BE2C (cell line): ENCODE results near the gene POLR2H.
"Not testable (repeated sequence)": the region's sequence is repeated elsewhere in the genome, so short reads cannot be mapped to it uniquely, and the experiment has no call there.

Experiments
- DNase-seq: peaks from one replicate; pipeline ENCODE4 v3.0.0-alpha.2; 2020
- H3K27me3 ChIP-seq: fragments of 250-450 bp; sonication (Bioruptor Pico); 2 replicates; pipeline ENCODE4 v1.5.1; 2020; ENCODE audit warnings: mild to moderate bottlenecking
- H3K36me3 ChIP-seq: fragments of 250-450 bp; sonication (Bioruptor Pico); 2 replicates; pipeline ENCODE4 v1.5.1; 2020; ENCODE audit warnings: mild to moderate bottlenecking
- H3K4me1 ChIP-seq: fragments of 250-450 bp; sonication (Bioruptor Pico); 2 replicates; pipeline ENCODE4 v1.5.1; 2020
- H3K4me3 ChIP-seq: 2 replicates; pipeline ENCODE4 v1.5.1; 2011; ENCODE audit warnings: low read depth, low read length
- H3K9me3 ChIP-seq: fragments of 250-450 bp; sonication (Bioruptor Pico); 2 replicates; pipeline ENCODE4 v1.5.1; 2020
- TF ChIP-seq, protein P1 (sequence below): IDR thresholded peaks from 2 replicates; pipeline ENCODE4 v1.5.1; 2012; ENCODE audit warnings: mild to moderate bottlenecking, low read depth, low read length

Gene POLR2H

DNA sequence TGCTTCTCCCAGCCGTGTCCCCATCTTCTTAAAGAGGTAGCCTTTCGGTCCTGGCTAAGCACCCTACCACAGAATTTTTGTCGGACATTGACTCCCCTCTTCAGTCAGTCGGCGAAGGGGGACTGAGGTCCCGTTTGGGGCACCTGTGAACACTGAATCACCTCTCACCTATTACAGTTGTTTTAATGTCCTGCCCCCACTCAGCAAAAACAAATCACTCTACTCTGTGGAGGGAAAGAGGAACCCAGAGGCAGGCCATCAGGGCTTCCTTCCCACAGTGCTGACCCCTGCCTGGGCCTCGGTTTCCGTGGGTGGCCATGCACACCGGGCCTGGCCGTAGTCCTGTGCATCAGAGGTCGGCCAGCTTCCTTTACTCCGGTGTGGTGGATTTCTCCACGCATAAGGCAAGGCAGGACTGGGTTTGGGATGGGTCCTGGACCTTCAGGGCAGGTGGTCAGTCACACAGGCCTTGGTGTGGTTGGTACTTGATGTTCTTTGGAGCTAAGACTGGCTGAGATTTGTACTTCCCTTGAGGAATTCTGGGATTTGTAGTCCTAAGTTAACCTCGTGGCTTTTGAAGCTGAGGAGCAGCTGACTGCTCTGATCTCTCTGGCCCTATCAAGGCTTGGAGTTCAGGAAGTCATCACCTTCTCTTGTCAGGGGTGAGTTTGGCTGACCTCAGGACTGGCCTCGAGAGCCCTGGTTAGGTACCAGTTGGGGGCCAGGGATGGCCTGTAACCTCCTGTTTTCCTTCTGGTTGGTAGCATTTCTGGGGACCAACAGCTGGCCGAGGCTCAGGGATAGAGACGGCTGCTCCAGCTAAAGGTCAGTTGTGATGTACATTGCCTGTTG is 24.7 kb upstream of the POLR2H start:
- Histone ChIP-seq H3K27me3 (no peaks in the 10 kb centered on the region), H3K4me1 (peaks cover 27% of the 10 kb centered on the region), H3K4me3 (peak overlapping the region; percentile 77), H3K36me3 (peaks cover 38% of the 10 kb centered on the region), H3K9me3 (no peaks in the 10 kb centered on the region)
- DNase-seq = no peak
- TF ChIP-seq, protein P1, sequence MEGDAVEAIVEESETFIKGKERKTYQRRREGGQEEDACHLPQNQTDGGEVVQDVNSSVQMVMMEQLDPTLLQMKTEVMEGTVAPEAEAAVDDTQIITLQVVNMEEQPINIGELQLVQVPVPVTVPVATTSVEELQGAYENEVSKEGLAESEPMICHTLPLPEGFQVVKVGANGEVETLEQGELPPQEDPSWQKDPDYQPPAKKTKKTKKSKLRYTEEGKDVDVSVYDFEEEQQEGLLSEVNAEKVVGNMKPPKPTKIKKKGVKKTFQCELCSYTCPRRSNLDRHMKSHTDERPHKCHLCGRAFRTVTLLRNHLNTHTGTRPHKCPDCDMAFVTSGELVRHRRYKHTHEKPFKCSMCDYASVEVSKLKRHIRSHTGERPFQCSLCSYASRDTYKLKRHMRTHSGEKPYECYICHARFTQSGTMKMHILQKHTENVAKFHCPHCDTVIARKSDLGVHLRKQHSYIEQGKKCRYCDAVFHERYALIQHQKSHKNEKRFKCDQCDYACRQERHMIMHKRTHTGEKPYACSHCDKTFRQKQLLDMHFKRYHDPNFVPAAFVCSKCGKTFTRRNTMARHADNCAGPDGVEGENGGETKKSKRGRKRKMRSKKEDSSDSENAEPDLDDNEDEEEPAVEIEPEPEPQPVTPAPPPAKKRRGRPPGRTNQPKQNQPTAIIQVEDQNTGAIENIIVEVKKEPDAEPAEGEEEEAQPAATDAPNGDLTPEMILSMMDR = no peak

DNA sequence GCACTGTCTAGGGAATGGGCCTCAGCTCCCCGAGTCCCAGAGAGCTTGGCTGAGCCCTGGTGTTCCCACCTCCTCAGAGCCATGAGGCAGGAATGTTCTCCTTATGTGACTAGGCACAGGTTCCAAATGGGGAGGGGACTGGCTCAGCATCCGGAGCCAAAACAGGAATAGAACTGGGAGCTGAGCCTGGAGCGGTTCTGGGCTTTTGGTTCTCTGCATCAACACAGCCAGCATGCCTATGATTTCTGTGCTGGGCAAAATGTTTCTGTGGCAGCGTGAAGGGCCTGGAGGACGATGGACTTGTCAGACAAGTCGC is 24.2 kb upstream of the POLR2H start, which contains the start of gene FAM131A:
TSS of gene FAM131A (plus strand) at position 202 of the 316 bp plus-strand sequence. CDS start at position 233, 31 bp downstream.
- no peak for DNase-seq
- Histone ChIP-seq H3K36me3 (peaks cover 33% of the 10 kb centered on the region), H3K27me3 (no peaks in the 10 kb centered on the region), H3K9me3 (no peaks in the 10 kb centered on the region), H3K4me1 (peaks cover 27% of the 10 kb centered on the region), H3K4me3 (peak within 1 kb of the TSS; percentile 77)
- TF ChIP-seq, protein P1 = no peak

DNA sequence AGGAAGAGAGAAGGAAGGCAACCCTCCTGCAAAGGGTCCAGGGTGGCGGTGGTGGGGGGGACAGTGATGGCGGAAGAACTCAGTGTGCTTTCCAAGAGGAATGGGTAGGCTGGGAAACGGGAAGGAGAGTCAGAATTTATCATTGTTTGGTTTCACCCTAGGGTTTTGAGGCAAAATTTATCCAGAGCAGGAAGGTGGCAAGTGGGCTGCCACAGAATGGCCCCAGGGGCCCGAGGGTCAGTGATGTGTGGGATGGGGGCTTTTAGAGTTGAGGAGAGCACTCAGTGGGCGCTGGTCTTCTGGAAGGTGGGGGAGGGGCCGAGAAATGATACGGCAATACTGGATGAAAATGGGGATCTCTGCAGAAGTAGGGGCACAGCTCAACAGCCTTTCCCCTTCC is 23.5 kb upstream of the POLR2H start:
- Histone ChIP-seq H3K4me3 (peak overlapping the region; percentile 66), H3K4me1 (peaks cover 27% of the 10 kb centered on the region), H3K9me3 (no peaks in the 10 kb centered on the region), H3K36me3 (peaks cover 30% of the 10 kb centered on the region), H3K27me3 (no peaks in the 10 kb centered on the region)
- TF ChIP-seq, protein P1 = no peak
- DNase-seq = no peak

DNA sequence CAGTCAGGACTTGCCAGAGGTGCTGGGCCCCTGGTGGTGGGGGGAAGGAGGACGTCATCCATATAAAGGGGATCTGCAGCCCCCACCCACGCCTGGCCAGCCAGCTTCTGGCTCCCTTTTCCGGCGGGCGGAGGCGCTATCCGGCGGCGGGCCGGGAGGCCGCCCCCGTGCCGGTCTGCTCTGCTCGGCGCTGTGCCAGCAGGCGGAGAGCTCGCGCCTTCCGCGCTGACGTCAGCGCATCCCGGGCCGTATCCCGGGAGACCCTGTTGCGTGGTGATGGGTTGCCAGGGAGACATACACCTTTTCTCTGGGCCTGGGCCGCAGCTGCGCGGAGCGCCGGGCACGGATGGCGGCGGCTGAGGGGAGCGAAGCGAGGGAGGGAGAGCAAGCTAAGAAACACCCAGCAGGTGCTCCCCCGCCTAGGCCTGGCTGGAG is 23.0 kb upstream of the POLR2H start:
- TF ChIP-seq, protein P1 = peak; percentile 23; the same call in 1 of the 2 replicates
- H3K9me3 ChIP-seq = no peaks in the 10 kb centered on the region
- peaks cover 29% of the 10 kb centered on the region for H3K36me3 ChIP-seq
- peaks cover 27% of the 10 kb centered on the region for H3K4me1 ChIP-seq
- no peaks in the 10 kb centered on the region for H3K27me3 ChIP-seq
- DNase-seq = peak; percentile 96
- peak overlapping the region; percentile 66 for H3K4me3 ChIP-seq

DNA sequence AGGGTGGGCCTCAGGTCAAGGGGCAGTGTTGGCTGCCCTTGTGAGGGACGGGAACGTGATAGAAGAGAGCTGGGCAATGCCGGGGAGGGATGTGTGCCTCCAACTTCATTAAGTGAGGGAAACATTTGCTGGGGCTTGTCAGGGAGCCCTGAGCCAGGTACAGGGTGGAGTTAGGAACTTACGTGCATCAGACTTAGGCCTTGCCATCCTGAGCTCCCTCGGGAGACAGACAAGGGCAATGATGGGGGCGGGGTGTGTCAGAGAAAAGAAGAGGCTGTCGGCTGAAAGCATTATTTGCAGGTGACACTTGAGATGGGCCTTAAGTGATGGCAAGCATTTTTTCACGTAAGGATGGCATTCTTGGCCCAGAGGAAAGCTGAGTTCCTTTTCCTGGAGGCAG is 22.5 kb upstream of the POLR2H start:
- H3K4me3 ChIP-seq = peak overlapping the region; percentile 66

DNA sequence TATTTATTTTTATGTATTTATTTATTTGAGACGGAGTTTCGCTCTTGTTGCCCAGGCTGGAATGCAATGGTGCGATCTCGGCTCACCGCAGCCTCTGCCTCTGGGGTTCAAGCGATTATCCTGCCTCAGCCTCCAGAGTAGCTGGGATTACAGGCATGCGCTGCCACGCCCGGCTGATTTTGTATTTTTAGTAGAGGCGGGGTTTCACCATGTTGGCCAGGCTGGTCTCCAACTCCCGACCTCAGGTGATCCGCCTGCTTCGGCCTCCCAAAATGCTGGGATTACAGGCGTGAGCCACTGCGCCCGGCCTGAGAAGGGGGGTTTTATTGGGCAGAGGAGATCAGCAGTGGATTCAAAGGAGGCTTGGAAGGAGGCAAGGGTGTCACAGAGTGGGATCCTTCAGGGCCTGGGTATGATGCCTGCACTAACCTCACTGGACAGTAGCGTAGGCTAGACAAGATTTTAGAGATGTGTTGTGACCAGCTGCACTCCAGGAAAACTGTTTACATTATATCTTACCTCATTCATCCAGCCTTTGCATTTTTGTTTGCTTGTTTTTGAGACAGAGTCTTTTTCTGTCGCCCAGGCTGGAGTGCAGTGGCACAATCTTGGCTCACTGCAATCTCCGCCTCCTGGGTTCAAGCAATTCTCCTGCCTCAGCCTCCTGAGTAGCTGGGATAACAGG is 21.9 kb upstream of the POLR2H start:
- Histone ChIP-seq H3K36me3 (peaks cover 23% of the 10 kb centered on the region), H3K4me3 (peak overlapping the region; percentile 66), H3K4me1 (peaks cover 27% of the 10 kb centered on the region)
- H3K27me3 ChIP-seq, H3K9me3 ChIP-seq, DNase-seq: not testable (repeated sequence)

More for the DNA sequence above, 22.5 kb upstream of the POLR2H start:
- H3K4me1 ChIP-seq = peaks cover 27% of the 10 kb centered on the region
- DNase-seq = no peak
- no peaks in the 10 kb centered on the region for H3K9me3 ChIP-seq
- peaks cover 25% of the 10 kb centered on the region for H3K36me3 ChIP-seq
- H3K27me3 ChIP-seq = no peaks in the 10 kb centered on the region
- TF ChIP-seq, protein P1 = no peak
